KMS-11 (cell line): ENCODE results near the gene RFC5.
"Not testable (repeated sequence)": the region's sequence is repeated elsewhere in the genome, so short reads cannot be mapped to it uniquely, and the experiment has no call there.

Source experiments
- H2AFZ ChIP-seq: fragments of 200-600 bp; sonication (generic); 2 replicates; pipeline ENCODE4 v1.6.1; 2016; ENCODE audit warnings: antibody characterized with exemption, mixed run types, low read depth
- H3K27ac ChIP-seq: fragments of 200-600 bp; sonication (generic); 2 replicates; pipeline ENCODE4 v1.6.1; 2016; ENCODE audit warnings: mild to moderate bottlenecking, mixed run types
- H3K27me3 ChIP-seq: fragments of 200-600 bp; sonication (generic); 2 replicates; pipeline ENCODE4 v1.6.1; 2017; ENCODE audit warnings: mild to moderate bottlenecking, low read depth, mixed run types, moderate library complexity; ENCODE audit not compliant: insufficient read depth
- H3K36me3 ChIP-seq: fragments of 200-600 bp; sonication (generic); 2 replicates; pipeline ENCODE4 v1.6.1; 2017; ENCODE audit warnings: mild to moderate bottlenecking, mixed run types; ENCODE audit not compliant: insufficient read depth
- H3K4me1 ChIP-seq: fragments of 200-600 bp; sonication (generic); 2 replicates; pipeline ENCODE4 v1.6.1; 2016; ENCODE audit warnings: mild to moderate bottlenecking, low read depth, mixed run types; ENCODE audit not compliant: poor library complexity, severe bottlenecking
- H3K4me2 ChIP-seq: fragments of 200-600 bp; sonication (generic); 2 replicates; pipeline ENCODE4 v1.7.0; 2016; ENCODE audit warnings: mild to moderate bottlenecking, mixed run types
- H3K4me3 ChIP-seq: fragments of 200-600 bp; sonication (generic); IDR thresholded peaks from 2 replicates; pipeline ENCODE4 v1.6.1; 2017; ENCODE audit warnings: low read depth, low read length, mixed read lengths; ENCODE audit not compliant: insufficient read depth
- H3K79me2 ChIP-seq: fragments of 200-600 bp; sonication (generic); 2 replicates; pipeline ENCODE4 v1.6.1; 2016; ENCODE audit warnings: low read depth, mixed run types; ENCODE audit not compliant: insufficient read depth
- H3K9ac ChIP-seq: fragments of 200-600 bp; sonication (generic); 2 replicates; pipeline ENCODE4 v1.6.1; 2016; ENCODE audit warnings: mild to moderate bottlenecking, mixed run types
- H4K20me1 ChIP-seq: fragments of 200-600 bp; sonication (generic); 2 replicates; pipeline ENCODE4 v1.6.1; 2016; ENCODE audit warnings: mild to moderate bottlenecking, mixed run types; ENCODE audit not compliant: insufficient read depth
- TF ChIP-seq, protein P1 (sequence below): fragments of 200-600 bp; sonication (generic); conservative IDR thresholded peaks from 2 replicates; pipeline ENCODE4 v1.6.1; 2017; ENCODE audit warnings: low read depth, mild to moderate bottlenecking, antibody characterized with exemption, low read length, moderate library complexity, mixed read lengths

Gene RFC5

DNA sequence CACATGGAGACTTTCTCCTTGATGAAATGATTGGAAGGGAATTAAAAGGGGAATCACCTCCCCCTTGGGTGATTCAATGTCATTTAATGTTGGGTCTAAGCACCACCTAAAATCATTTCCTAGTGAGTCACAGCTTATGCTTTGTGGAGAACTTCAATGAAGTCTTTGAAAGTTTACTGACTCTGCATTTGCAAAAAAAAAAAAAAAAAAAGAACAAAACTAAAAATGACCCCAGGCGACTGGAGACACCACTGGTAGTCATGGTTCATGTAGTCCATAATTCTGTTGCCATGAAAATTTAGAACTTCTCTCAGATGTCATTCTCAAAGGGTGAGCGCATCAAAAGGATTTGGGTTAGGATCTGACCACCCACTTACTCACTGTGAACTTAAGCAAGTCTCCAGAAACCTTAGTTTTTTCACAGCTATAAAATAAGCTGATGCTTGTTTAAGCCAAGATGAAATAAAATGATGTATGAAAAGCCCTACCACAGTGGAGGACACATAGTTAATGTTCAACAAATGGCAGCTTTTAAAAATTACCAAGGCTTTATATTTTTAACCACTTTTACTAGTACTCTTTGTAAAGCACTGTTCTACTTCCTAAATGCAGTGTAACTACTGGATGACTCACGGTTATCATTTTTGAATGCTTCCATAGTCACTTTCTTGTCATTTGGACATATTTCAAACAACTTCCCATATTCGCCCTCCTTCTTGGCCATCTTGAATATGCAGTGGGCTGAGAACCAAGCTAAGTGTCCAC lies 29.6 kb upstream of the RFC5 start:
- TF ChIP-seq, protein P1, sequence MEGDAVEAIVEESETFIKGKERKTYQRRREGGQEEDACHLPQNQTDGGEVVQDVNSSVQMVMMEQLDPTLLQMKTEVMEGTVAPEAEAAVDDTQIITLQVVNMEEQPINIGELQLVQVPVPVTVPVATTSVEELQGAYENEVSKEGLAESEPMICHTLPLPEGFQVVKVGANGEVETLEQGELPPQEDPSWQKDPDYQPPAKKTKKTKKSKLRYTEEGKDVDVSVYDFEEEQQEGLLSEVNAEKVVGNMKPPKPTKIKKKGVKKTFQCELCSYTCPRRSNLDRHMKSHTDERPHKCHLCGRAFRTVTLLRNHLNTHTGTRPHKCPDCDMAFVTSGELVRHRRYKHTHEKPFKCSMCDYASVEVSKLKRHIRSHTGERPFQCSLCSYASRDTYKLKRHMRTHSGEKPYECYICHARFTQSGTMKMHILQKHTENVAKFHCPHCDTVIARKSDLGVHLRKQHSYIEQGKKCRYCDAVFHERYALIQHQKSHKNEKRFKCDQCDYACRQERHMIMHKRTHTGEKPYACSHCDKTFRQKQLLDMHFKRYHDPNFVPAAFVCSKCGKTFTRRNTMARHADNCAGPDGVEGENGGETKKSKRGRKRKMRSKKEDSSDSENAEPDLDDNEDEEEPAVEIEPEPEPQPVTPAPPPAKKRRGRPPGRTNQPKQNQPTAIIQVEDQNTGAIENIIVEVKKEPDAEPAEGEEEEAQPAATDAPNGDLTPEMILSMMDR: no peak
- Histone ChIP-seq H2AFZ (no peak overlapping the region), H3K9ac (no peak overlapping the region), H3K4me1 (no peaks in the 10 kb centered on the region), H3K36me3 (no peaks in the 10 kb centered on the region), H4K20me1 (no peaks in the 10 kb centered on the region), H3K4me2 (no peak overlapping the region), H3K27me3 (no peaks in the 10 kb centered on the region), H3K27ac (no peak overlapping the region), H3K79me2 (no peaks in the 10 kb centered on the region), H3K4me3 (no peak overlapping the region)

DNA sequence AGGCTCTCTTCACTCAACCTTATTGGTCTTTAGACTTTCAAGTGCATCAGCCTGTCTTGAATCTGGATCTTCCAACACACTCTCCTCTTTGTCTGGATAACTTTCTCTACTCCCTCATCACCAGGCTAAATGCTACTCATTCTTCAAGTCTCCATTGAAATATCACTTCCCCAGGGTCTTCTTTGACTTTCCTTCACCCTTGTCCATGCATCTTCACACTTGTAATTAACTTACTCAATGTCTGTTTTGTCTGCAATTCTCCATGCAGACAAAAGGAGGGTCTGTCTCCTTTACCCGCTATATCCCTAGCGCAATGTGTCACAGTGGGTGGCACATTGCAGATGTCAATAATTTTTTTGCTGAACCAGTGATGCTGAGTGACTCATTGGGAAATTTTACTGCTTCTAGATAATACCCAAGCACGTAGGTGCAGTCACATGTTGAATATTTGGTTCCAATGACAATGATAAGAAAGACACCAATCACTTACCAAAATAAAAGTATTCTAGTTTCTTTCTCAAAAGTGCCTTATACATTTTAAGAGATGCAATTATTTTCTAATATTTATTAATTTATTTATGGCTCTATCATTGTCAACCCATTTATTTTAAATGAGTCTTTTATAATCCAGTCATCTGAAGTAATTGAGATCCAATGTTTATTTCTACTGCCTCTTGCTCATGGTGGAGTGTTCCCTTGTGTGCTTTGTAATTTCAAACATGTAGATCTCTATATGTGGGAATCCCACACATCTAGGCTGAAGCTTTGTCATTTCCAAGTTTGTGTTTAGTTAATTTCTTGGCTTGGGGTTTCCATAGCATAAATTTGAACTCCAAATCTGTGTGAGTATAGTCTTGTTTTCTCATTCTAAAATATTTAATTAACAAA lies 21.7 kb upstream of the RFC5 start:
- no peak overlapping the region for H3K4me3 ChIP-seq
- H3K4me1 ChIP-seq: no peaks in the 10 kb centered on the region
- no peaks in the 10 kb centered on the region for H3K79me2 ChIP-seq
- no peaks in the 10 kb centered on the region for H4K20me1 ChIP-seq
- no peak overlapping the region for H3K4me2 ChIP-seq
- no peaks in the 10 kb centered on the region for H3K27me3 ChIP-seq
- no peak overlapping the region for H3K9ac ChIP-seq
- no peak overlapping the region for H3K27ac ChIP-seq
- H3K36me3 ChIP-seq: no peaks in the 10 kb centered on the region
- TF ChIP-seq, protein P1: no peak
- no peak overlapping the region for H2AFZ ChIP-seq

GRCh38 chr12:117998719-117999118 lies 17.8 kb upstream of the RFC5 start:
- TF ChIP-seq, protein P1: no peak
- Histone ChIP-seq H3K4me1 (no peaks in the 10 kb centered on the region), H3K36me3 (no peaks in the 10 kb centered on the region), H3K27me3 (no peaks in the 10 kb centered on the region), H3K79me2 (no peaks in the 10 kb centered on the region), H4K20me1 (no peaks in the 10 kb centered on the region), H3K4me3 (no peak overlapping the region), H3K4me2 (no peak overlapping the region), H2AFZ (no peak overlapping the region), H3K9ac (no peak overlapping the region), H3K27ac (no peak overlapping the region)

- H3K36me3 ChIP-seq, H3K27me3 ChIP-seq, H2AFZ ChIP-seq, H3K4me2 ChIP-seq, H4K20me1 ChIP-seq, H3K27ac ChIP-seq, H3K79me2 ChIP-seq, H3K9ac ChIP-seq, H3K4me3 ChIP-seq, H3K4me1 ChIP-seq: not testable (repeated sequence)
These were observed 16.7 kb upstream of the RFC5 start for GRCh38 chr12:117999806-118000205.

DNA sequence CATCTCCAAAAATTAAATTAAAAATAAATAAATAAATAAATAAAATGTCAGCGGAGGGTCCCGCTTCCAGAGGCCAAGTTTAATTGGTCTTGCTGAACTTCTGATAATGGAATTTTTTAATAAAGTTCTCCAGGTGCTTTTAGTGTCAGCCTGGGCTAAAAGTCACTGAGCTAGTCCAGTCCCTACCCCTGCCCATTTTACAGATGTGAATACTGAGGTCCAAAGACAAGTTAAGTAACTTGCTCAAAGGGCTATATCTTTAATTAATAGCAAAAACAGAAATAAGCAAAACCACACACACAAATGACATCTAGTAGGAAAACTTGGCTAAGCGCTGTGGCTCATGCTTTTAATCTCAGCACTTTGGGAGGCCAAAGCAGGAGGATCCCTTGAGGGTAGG lies 5.6 kb upstream of the RFC5 start:
- H3K27me3 ChIP-seq: no peaks in the 10 kb centered on the region
- no peaks in the 10 kb centered on the region for H4K20me1 ChIP-seq
- H3K79me2 ChIP-seq: no peaks in the 10 kb centered on the region
- H3K4me2 ChIP-seq: no peak overlapping the region
- no peak overlapping the region for H3K4me3 ChIP-seq
- TF ChIP-seq, protein P1: no peak
- H3K36me3 ChIP-seq: no peaks in the 10 kb centered on the region
- no peak overlapping the region for H2AFZ ChIP-seq
- H3K4me1 ChIP-seq: peaks cover 6% of the 10 kb centered on the region
- H3K27ac ChIP-seq: no peak overlapping the region
- no peak overlapping the region for H3K9ac ChIP-seq
